HepG2 (cell line): ENCODE data around the gene AP4S1. TPM values are rescaled to one million over a fixed set of nuclear protein-coding genes. Genes with fewer than 3 reads are reported as not detected.

Experiments
- ATF2 ChIP-seq: sonication (generic); formaldehyde crosslinking; IDR thresholded peaks from 2 replicates; pipeline ENCODE4 v1.4.0; 2020; ENCODE audit warnings: missing genetic modification reagents
- ATF5 ChIP-seq: sonication (generic); formaldehyde crosslinking; IDR thresholded peaks from 2 replicates; pipeline ENCODE4 v1.4.0; 2020; ENCODE audit warnings: mild to moderate bottlenecking, low read depth, missing genetic modification reagents
- CEBPG ChIP-seq: IDR thresholded peaks from 2 replicates; pipeline ENCODE4 v1.6.1; 2016
- CREB3 ChIP-seq: sonication (generic); formaldehyde crosslinking; IDR thresholded peaks from 2 replicates; pipeline ENCODE4 v1.5.0; 2020; ENCODE audit warnings: missing genetic modification reagents
- HMG20A ChIP-seq: IDR thresholded peaks from 2 replicates; pipeline ENCODE4 v1.6.1; 2016; ENCODE audit warnings: borderline replicate concordance
- MAFG ChIP-seq: sonication (generic); formaldehyde crosslinking; IDR thresholded peaks from 2 replicates; pipeline ENCODE4 v1.5.1; 2020; ENCODE audit warnings: mild to moderate bottlenecking, missing genetic modification reagents
- MEIS2 ChIP-seq: sonication (generic); formaldehyde crosslinking; IDR thresholded peaks from 2 replicates; pipeline ENCODE4 v1.9.0; 2021; ENCODE audit warnings: mild to moderate bottlenecking, missing genetic modification reagents
- NONO ChIP-seq, 2 experiments: fragments of 450-650 bp in 1 of 2; sonication (generic) in 1 of 2; formaldehyde crosslinking in 1 of 2; IDR thresholded peaks in 1 of 2; conservative IDR thresholded peaks in 1 of 2; 2 replicates each; pipeline versions ENCODE4 v1.6.1 to v1.8.0; 2017 to 2022; ENCODE audit warnings: mild to moderate bottlenecking in 1 of 2, missing genetic modification reagents in 1 of 2, moderate library complexity in 1 of 2
- PPARG ChIP-seq: conservative IDR thresholded peaks from 2 replicates; pipeline ENCODE4 v1.6.1; 2016; ENCODE audit warnings: missing biosample characterization, missing genetic modification reagents
- RARA ChIP-seq: IDR thresholded peaks from 2 replicates; pipeline ENCODE4 v1.6.1; 2016; ENCODE audit warnings: missing genetic modification reagents, missing compliant biosample characterization
- SKIL ChIP-seq: sonication (generic); formaldehyde crosslinking; IDR thresholded peaks from 2 replicates; pipeline ENCODE4 v1.8.0; 2022; ENCODE audit warnings: missing genetic modification reagents, mild to moderate bottlenecking, moderate library complexity, borderline replicate concordance
- U2AF2 ChIP-seq: fragments of 200-400 bp; formaldehyde crosslinking; IDR thresholded peaks from 2 replicates; pipeline ENCODE4 v1.6.1; 2017; ENCODE audit warnings: low read depth, mild to moderate bottlenecking, low read length
- ZBTB1 ChIP-seq: sonication (generic); formaldehyde crosslinking; IDR thresholded peaks from 2 replicates; pipeline ENCODE4 v1.4.0; 2020; ENCODE audit warnings: missing genetic modification reagents, borderline replicate concordance
- ZMYM2 ChIP-seq: sonication (generic); formaldehyde crosslinking; IDR thresholded peaks from 2 replicates; pipeline ENCODE4 v1.8.0; 2022; ENCODE audit warnings: mild to moderate bottlenecking, missing genetic modification reagents
- ZNF329 ChIP-seq: sonication (generic); formaldehyde crosslinking; IDR thresholded peaks from 2 replicates; pipeline ENCODE4 v1.9.0; 2021; ENCODE audit warnings: low read depth, mild to moderate bottlenecking, missing genetic modification reagents
- ZNF33B ChIP-seq: sonication (generic); formaldehyde crosslinking; IDR thresholded peaks from 2 replicates; pipeline ENCODE4 v1.5.1; 2020; ENCODE audit warnings: mild to moderate bottlenecking, missing genetic modification reagents
- ZNF512B ChIP-seq: sonication (generic); formaldehyde crosslinking; IDR thresholded peaks from 2 replicates; pipeline ENCODE4 v1.5.1; 2020; ENCODE audit warnings: missing genetic modification reagents, mild to moderate bottlenecking, borderline replicate concordance
- ZNF552 ChIP-seq: sonication (generic); formaldehyde crosslinking; IDR thresholded peaks from 2 replicates; pipeline ENCODE4 v1.9.0; 2022; ENCODE audit warnings: missing genetic modification reagents, mild to moderate bottlenecking, borderline replicate concordance
- ZNF883 ChIP-seq: sonication (generic); formaldehyde crosslinking; IDR thresholded peaks from 2 replicates; pipeline ENCODE4 v1.5.1; 2020; ENCODE audit warnings: mild to moderate bottlenecking, missing genetic modification reagents; ENCODE audit errors: not compliant biosample characterization
- ZNF891 ChIP-seq: sonication (generic); formaldehyde crosslinking; IDR thresholded peaks from 2 replicates; pipeline ENCODE4 v1.5.0; 2020; ENCODE audit warnings: mild to moderate bottlenecking, missing genetic modification reagents
- polyA plus RNA-seq, 8 experiments: library from polyadenylated mRNA; depleted of rRNA in 3 of 8; stranded (reverse) in 7 of 8; unstranded in 1 of 8; fragments of >200 nt; fragmentation: Illumina TruSeq in 4 of 8; extraction: Trizol in 4 of 8; gene quantifications; 2 replicates each; pipeline versions ENCODE4 v1.2.1 to v1.2.3, GENCODE V29; 2011 to 2016; ENCODE audit warnings: low read depth in 4 of 8, missing spikeins in 1 of 8, mixed read lengths in 1 of 8; ENCODE audit not compliant: insufficient read depth in 1 of 8
- total RNA-seq, 5 experiments: library from RNA; depleted of rRNA; stranded (reverse); fragments of >200 nt; fragmentation: Illumina TruSeq; extraction: Trizol; gene quantifications; 2 replicates each; pipeline ENCODE4 v1.2.3, GENCODE V29; 2016; ENCODE audit warnings: low read depth in 1 of 5

AP4S1 gene
- total and polyA plus RNA-seq, 2 of the 13 experiments (the other 11 are each of a cell fraction or from before 2014, with no cell fraction given), result 3.9 to 21.1 TPM

GRCh38 chr14:31026450-31027235 lies 1.2 kb downstream of the AP4S1 start (continued):
- no peak; the same call in 1 of the 2 replicates for TF ChIP-seq CREB3 (CRISPR knock-in tag)
- peak; percentile 22 for TF ChIP-seq RARA (CRISPR knock-in tag)
- TF ChIP-seq ZNF329 (CRISPR knock-in tag), result peak; percentile 49; the same call in 1 of the 2 replicates
- TF ChIP-seq ZNF33B (CRISPR knock-in tag), result peak; percentile 29
- no peak; the same call in 1 of the 2 replicates for TF ChIP-seq CEBPG (CRISPR knock-in tag)
- peak; percentile 87; the same call in 1 of the 2 replicates for TF ChIP-seq ZNF512B (CRISPR knock-in tag)
- no peak for TF ChIP-seq MAFG (CRISPR knock-in tag)
- peak; percentile 78 for TF ChIP-seq ZMYM2 (CRISPR knock-in tag)
- TF ChIP-seq PPARG (CRISPR knock-in tag), result peak; percentile 77
- TF ChIP-seq MEIS2, result peak; percentile 19; the same call in 1 of the 2 replicates
- peak; percentile 60; the same call in 1 of the 2 replicates for TF ChIP-seq ZBTB1 (CRISPR knock-in tag)
- peak; percentile 74 for TF ChIP-seq ATF2
- peak; percentile 94 for TF ChIP-seq ZNF883
- 0 out of 2 replicates have a peak, but pooled peaks have one; percentile 53 for TF ChIP-seq ZNF891 (CRISPR knock-in tag)
- TF ChIP-seq ZNF552 (CRISPR knock-in tag), result 0 out of 2 replicates have a peak, but pooled peaks have one; percentile 30
- no peak for TF ChIP-seq NONO (IDR thresholded peaks at IDR 0.05)
- no peak for TF ChIP-seq NONO (CRISPR knock-in tag; conservative IDR thresholded peaks at IDR 0.05)
- TF ChIP-seq U2AF2, result no peak
- no peak for TF ChIP-seq SKIL (CRISPR knock-in tag)
- TF ChIP-seq HMG20A (CRISPR knock-in tag), result no peak; the same call in 1 of the 2 replicates
- TF ChIP-seq ATF5 (CRISPR knock-in tag), result peak; percentile 57; the same call in 1 of the 2 replicates
